ENCODE data around the gene GAN.
"Not testable (repeated sequence)": the region's sequence is repeated elsewhere in the genome, so short reads cannot be mapped to it uniquely, and the experiment has no call there.

The GAN gene

DNA sequence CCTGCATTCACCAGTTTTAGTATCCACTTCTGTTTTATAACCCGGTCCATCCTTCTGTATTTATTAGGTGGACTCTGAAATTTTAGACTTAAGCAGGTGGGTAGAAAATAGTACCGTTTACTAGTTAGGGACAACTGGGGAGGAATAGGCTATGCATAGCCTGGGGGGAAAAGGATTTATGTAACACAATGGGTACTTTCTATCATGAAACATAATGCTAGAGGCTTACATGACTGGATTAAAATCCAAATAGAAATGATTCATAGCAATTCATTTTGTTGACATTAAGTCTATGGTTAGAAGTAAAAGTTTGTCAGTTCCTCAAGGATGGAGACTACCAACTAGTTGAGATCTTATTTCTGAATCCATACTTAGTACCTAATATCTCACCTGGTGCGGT, 18.6 kb downstream of the GAN start:
- no peak overlapping the region for H3K9ac ChIP-seq
- no peak overlapping the region for H3K4me3 ChIP-seq
- TF ChIP-seq Cebpa-rat (IDR thresholded peaks at IDR 0.05) = no peak
- H3K27ac ChIP-seq = no peak overlapping the region
- no peak overlapping the region for H3K4me2 ChIP-seq
- no peaks in the 10 kb centered on the region for H3K9me3 ChIP-seq (replicated peaks in 1 of 11)
- peaks cover 0 to 23% (median 14%) of the 10 kb centered on the region in 11 experiments; a peak in 12 of 22 replicates for H3K36me3 ChIP-seq
- H3K27me3 ChIP-seq = no peaks in the 10 kb centered on the region
- H4K20me1 ChIP-seq = peaks cover 0 to 68% (median 17%) of the 10 kb centered on the region in 11 experiments; a peak in 15 of 22 replicates
- H3K4me1 ChIP-seq = no peaks in the 10 kb centered on the region

DNA sequence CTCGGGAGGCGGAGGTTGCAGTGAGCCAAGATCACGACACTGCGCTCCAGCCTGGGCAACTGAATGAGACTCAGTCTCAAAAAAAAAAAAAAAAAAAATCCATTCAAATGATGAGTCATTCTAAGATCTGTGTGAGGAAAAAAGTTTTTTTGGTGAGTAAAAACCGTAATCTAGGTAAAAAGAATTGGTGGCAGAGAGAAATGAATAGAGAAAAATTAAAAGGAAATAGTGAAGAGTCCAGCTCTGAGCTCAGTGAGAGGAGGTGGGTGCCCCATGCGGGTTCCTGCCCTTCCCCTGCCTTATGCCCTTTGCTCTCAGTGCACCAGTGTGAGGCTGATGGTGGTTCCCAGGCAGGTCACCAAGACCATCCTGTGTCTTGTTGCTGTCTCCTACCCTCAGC, 20.9 kb downstream of the GAN start:
- H3K9me3 ChIP-seq (replicated peaks in 1 of 11) = peaks cover under 1 to 19% (median 9%) of the 10 kb centered on the region in 11 experiments; a peak in 17 of 22 replicates
- H3K36me3 ChIP-seq = peaks cover 0 to 35% (median 18%) of the 10 kb centered on the region in 11 experiments; a peak in 16 of 22 replicates
- H3K4me1 ChIP-seq = no peaks in the 10 kb centered on the region
- no peak overlapping the region for H3K4me3 ChIP-seq
- H3K9ac ChIP-seq = no peak overlapping the region
- H3K27ac ChIP-seq = no peak overlapping the region
- no peaks in the 10 kb centered on the region for H3K27me3 ChIP-seq
- no peak overlapping the region for H3K4me2 ChIP-seq
- no peak for TF ChIP-seq Cebpa-rat (IDR thresholded peaks at IDR 0.05)
- H4K20me1 ChIP-seq = peaks cover 0 to 51% (median 6%) of the 10 kb centered on the region in 11 experiments; a peak in 12 of 22 replicates

DNA sequence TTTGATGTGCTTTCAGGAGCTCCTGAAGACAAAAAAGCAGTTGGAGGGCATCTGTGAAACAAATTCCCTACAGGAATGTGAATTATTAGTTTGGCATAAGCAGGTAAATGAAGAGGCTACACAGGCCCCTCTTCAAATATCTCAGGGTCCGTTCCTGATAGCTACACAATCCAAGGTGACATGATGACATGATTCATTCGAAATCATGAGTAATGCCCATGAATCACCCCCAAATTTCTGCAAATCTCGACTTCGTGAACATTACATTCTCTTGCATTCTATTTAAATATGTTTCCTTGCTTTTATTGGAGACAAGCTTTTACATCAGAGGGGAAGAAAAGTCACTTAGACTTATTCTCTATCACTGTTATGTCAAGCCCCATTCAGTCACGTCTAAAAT, 22.3 kb downstream of the GAN start:
- Histone ChIP-seq H4K20me1 (peaks cover 0 to 38% (median 6%) of the 10 kb centered on the region in 11 experiments; a peak in 9 of 22 replicates), H3K36me3 (peaks cover 0 to 33% (median 14%) of the 10 kb centered on the region in 11 experiments; a peak in 15 of 22 replicates)
- no peak for TF ChIP-seq Cebpa-rat (IDR thresholded peaks at IDR 0.05)

DNA sequence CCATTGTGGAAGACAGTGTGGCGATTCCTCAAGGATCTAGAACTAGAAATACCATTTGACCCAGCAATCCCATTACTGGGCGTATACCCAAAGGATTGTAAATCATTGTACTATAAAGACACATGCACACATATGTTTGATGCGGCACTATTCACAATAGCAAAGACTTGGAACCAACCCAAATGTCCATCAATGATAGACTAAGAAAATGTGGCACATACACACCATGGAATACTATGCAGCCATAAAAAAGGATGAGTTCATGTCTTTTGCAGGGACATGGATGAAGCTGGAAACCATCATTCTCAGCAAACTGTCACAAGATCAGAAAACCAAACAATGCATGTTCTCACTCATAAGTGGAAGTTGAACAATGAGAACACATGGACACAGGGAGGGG, 30.4 kb downstream of the GAN start:
- peaks cover 70 to 81% (median 77%) of the 10 kb centered on the region in 11 experiments for H3K9me3 ChIP-seq (replicated peaks in 1 of 11)
- H3K36me3 ChIP-seq = peaks cover 7 to 39% (median 28%) of the 10 kb centered on the region in 11 experiments; a peak in 21 of 22 replicates
- not testable (repeated sequence) for H3K4me1 ChIP-seq, H3K9ac ChIP-seq, H3K27me3 ChIP-seq, H4K20me1 ChIP-seq, H3K4me2 ChIP-seq, H3K27ac ChIP-seq, H3K4me3 ChIP-seq

More for the DNA sequence above, 22.3 kb downstream of the GAN start:
- Histone ChIP-seq H3K4me3 (no peak overlapping the region), H3K4me2 (no peak overlapping the region), H3K9ac (no peak overlapping the region), H3K9me3 (replicated peaks in 1 of 11) (peaks cover 11 to 23% (median 19%) of the 10 kb centered on the region in 11 experiments; a peak in 19 of 22 replicates), H3K27ac (no peak overlapping the region), H3K4me1 (no peaks in the 10 kb centered on the region), H3K27me3 (no peaks in the 10 kb centered on the region)

DNA sequence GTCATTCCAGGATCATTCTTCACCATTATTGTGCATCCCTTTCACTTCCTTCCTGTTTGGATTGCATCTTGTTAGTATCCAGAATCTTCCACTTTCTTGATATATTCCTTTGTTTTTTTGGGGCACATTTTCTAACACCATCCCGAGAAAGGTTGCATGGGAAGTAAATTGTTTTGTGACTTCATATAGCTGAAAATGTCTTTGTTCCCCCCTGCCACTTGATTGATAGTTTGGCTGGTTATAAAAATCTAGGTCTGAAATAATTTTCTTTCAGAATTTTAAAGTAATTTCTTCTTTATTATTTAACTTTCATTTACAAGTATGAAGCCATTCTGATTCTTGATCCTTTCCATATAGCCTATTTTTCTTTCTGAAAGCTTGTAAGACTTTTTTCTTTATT, 32.7 kb downstream of the GAN start:
- Histone ChIP-seq H3K27ac (no peak overlapping the region), H4K20me1 (no peaks in the 10 kb centered on the region; a peak in 1 of 22 replicates), H3K27me3 (no peaks in the 10 kb centered on the region), H3K4me2 (no peak overlapping the region), H3K4me3 (peak overlapping the region in 1 of 10 experiments; percentile 12; a peak in 1 of 20 replicates), H3K4me1 (no peaks in the 10 kb centered on the region), H3K9ac (no peak overlapping the region), H3K9me3 (replicated peaks in 1 of 11) (peaks cover 55 to 67% (median 62%) of the 10 kb centered on the region in 11 experiments), H3K36me3 (peaks cover 12 to 48% (median 36%) of the 10 kb centered on the region in 11 experiments)
- no peak for TF ChIP-seq Cebpa-rat (IDR thresholded peaks at IDR 0.05)

DNA sequence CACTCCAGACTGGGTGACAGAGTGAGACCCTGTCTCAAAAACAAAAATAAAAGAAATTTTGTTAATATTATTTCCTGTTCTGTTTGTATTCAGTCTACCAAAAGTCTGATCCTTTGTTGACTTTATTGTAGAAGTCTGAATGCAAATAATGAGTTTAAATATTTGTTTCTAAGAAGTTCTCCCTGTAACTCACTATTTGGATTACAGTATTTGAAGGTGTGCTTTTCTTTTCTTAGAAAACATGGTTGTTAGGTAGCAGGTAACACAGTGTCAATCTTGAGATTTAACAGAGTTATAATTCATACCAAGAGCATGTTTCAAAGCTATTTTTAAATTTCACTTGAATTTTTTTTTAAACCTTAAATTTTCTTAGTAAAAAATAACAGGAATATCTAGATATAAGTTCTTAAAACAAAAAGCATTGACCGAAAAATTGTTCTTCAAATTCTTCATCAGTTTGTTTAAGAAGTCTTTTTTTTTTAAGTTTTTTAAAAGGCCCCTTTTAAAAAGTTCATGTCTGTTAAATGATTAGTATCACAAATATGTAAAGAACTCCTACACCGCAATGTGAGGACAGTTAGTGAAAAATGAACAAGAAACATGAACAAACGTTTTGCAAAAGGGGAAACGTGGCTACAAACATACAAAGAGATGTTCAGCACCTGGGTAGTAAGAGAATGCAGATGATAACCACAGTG, 35.0 kb downstream of the GAN start:
- peaks cover 41 to 49% (median 48%) of the 10 kb centered on the region in 11 experiments for H3K9me3 ChIP-seq (replicated peaks in 1 of 11)
- no peak overlapping the region for H3K4me3 ChIP-seq
- no peak for TF ChIP-seq Cebpa-rat (IDR thresholded peaks at IDR 0.05)
- peaks cover 21 to 69% (median 47%) of the 10 kb centered on the region in 11 experiments for H3K36me3 ChIP-seq
- no peak overlapping the region for H3K27ac ChIP-seq
- no peak overlapping the region for H3K4me2 ChIP-seq
- peaks cover 0 to 6% (median 0%) of the 10 kb centered on the region in 11 experiments; a peak in 3 of 22 replicates for H4K20me1 ChIP-seq
- no peak overlapping the region for H3K9ac ChIP-seq
- H3K27me3 ChIP-seq = no peaks in the 10 kb centered on the region
- H3K4me1 ChIP-seq = no peaks in the 10 kb centered on the region

DNA sequence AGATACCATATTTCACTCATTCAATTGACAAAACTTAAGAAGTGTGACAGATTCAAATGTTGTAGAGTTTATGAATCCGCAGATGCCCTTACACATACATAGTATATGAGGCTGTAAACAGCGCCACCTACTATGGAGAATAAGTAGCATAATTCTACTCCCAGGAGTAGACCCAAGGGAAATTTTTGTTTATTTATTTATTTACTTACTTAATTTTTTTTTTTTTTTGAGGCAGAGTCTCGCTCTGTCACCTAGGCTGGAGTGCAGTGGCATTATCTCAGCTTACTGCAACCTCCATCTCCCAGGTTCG, 35.5 kb downstream of the GAN start:
- Histone ChIP-seq H3K36me3 (peaks cover 27 to 74% (median 52%) of the 10 kb centered on the region in 11 experiments), H3K27me3 (no peaks in the 10 kb centered on the region), H3K4me3 (no peak overlapping the region), H3K4me1 (no peaks in the 10 kb centered on the region), H3K9ac (no peak overlapping the region), H3K27ac (no peak overlapping the region), H3K4me2 (no peak overlapping the region), H3K9me3 (replicated peaks in 1 of 11) (peaks cover 36 to 44% (median 43%) of the 10 kb centered on the region in 11 experiments), H4K20me1 (peaks cover 0 to 7% (median 0%) of the 10 kb centered on the region in 11 experiments; a peak in 3 of 22 replicates)
- TF ChIP-seq Cebpa-rat (IDR thresholded peaks at IDR 0.05) = no peak

DNA sequence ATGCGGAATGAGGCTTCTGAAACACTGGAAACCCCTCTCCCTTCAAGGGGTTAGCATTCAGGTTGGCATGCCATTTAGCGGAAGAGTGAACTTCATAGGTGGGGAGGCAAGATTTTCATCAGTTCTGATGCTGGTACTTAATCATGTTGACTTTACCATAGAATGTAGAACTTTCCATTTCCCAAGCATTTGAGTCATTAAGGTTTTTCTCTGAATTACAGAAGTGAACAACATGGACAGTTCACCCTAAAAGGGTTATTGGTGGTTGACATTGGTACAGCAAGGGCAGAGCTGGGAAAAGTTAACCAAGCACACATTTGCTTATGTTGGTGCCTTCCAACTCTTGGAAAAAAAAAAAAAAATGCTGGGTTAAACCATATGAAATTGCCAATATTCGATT, 39.1 kb downstream of the GAN start:
- Histone ChIP-seq H4K20me1 (peaks cover 0 to 7% (median 0%) of the 10 kb centered on the region in 11 experiments; a peak in 3 of 22 replicates), H3K27ac (no peak overlapping the region), H3K4me3 (no peak overlapping the region), H3K9me3 (replicated peaks in 1 of 11) (peaks cover 0 to 7% (median 6%) of the 10 kb centered on the region in 11 experiments; a peak in 14 of 22 replicates), H3K9ac (no peak overlapping the region), H3K4me1 (no peaks in the 10 kb centered on the region), H3K4me2 (no peak overlapping the region), H3K27me3 (no peaks in the 10 kb centered on the region), H3K36me3 (peaks cover 44 to 81% (median 58%) of the 10 kb centered on the region in 11 experiments)
- no peak for TF ChIP-seq Cebpa-rat (IDR thresholded peaks at IDR 0.05)

DNA sequence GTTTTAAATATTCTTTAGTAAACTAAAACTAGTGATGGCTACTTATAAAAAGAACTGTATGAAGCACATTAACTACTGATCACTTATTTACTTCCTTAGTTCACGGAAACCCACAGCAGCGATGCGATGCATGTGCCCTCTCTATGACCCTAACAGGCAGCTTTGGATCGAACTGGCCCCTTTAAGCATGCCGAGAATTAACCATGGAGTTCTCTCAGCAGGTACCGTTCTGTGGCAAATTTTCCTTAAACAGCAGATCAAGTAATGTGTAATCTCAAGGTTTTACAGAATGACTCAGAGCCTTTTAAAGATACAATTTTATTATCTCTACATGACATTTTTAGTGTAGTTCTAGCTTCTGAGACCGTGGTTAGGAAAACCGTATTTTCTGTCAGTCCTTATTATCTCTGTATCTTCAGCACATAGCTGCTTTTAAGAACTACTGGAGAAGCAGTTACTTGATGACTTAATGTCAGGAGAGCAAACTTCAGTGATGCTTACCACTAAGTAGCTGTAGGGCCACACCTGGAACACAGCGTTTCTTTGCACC, 43.0 kb downstream of the GAN start:
- H3K27ac ChIP-seq = no peak overlapping the region
- peaks cover 54 to 93% (median 72%) of the 10 kb centered on the region in 11 experiments for H3K36me3 ChIP-seq
- H3K4me3 ChIP-seq = no peak overlapping the region
- peaks cover 0 to 7% (median 0%) of the 10 kb centered on the region in 11 experiments; a peak in 4 of 22 replicates for H4K20me1 ChIP-seq
- H3K9ac ChIP-seq = no peak overlapping the region
- no peaks in the 10 kb centered on the region; a peak in 1 of 20 replicates for H3K4me1 ChIP-seq
- H3K27me3 ChIP-seq = no peaks in the 10 kb centered on the region
- no peak overlapping the region for H3K4me2 ChIP-seq
- H3K9me3 ChIP-seq (replicated peaks in 1 of 11) = no peaks in the 10 kb centered on the region
- TF ChIP-seq Cebpa-rat (IDR thresholded peaks at IDR 0.05) = no peak

Measured in BLaER1 treated with 17β-estradiol and CSF1 and Interleukin-3, amounts not matched to agents 10 nM and 100 nM (cell line).